Activated naive CD4-positive, alpha-beta T cell treated with anti-CD3 and anti-CD28 coated beads, Interleukin-2, amount 50 U/mL, for 24 hours (primary cell): ENCODE measurements around the gene RTP1.
"Not testable (repeated sequence)": the region's sequence is repeated elsewhere in the genome, so short reads cannot be mapped to it uniquely, and the experiment has no call there.

Source experiments
- H3K27ac Mint-ChIP-seq: one replicate; pipeline ENCODE4 v1.8.0; 2021; ENCODE audit warnings: mild to moderate bottlenecking, mixed read lengths
- H3K27me3 Mint-ChIP-seq: one replicate; pipeline ENCODE4 v1.8.0; 2021; ENCODE audit warnings: mixed read lengths
- H3K36me3 Mint-ChIP-seq: one replicate; pipeline ENCODE4 v1.8.0; 2021; ENCODE audit warnings: mixed read lengths
- H3K4me1 Mint-ChIP-seq: one replicate; pipeline ENCODE4 v1.8.0; 2021; ENCODE audit warnings: mixed read lengths
- H3K4me3 Mint-ChIP-seq: one replicate; pipeline ENCODE4 v1.8.0; 2021; ENCODE audit warnings: mild to moderate bottlenecking, mixed read lengths
- H3K9me3 Mint-ChIP-seq: one replicate; pipeline ENCODE4 v1.8.0; 2021; ENCODE audit warnings: mixed read lengths

RTP1 gene, protein sequence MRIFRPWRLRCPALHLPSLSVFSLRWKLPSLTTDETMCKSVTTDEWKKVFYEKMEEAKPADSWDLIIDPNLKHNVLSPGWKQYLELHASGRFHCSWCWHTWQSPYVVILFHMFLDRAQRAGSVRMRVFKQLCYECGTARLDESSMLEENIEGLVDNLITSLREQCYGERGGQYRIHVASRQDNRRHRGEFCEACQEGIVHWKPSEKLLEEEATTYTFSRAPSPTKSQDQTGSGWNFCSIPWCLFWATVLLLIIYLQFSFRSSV

DNA sequence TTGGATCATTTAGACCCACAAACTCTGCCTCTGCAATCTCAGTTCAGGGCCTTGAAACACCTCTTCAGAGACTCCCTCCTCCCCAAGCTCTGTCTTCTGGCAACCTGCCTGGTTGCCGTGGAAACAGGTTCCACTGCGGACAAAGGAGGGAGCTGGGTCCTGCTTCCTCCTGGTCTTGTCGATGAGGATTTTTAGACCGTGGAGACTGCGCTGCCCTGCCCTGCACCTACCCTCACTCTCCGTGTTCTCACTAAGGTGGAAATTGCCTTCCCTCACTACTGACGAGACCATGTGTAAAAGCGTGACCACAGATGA lies at the start of gene RTP1:
RTP1 (plus strand) TSS at position 152 of the 315 bp plus-strand sequence; CDS start at position 182, 30 bp downstream.
- Mint-ChIP-seq H3K27me3 (peaks cover 3% of the 10 kb centered on the region), H3K36me3 (no peaks in the 10 kb centered on the region), H3K27ac (no peak within 1 kb of the TSS), H3K4me1 (no peaks in the 10 kb centered on the region), H3K4me3 (no peak within 1 kb of the TSS), H3K9me3 (no peaks in the 10 kb centered on the region)

DNA sequence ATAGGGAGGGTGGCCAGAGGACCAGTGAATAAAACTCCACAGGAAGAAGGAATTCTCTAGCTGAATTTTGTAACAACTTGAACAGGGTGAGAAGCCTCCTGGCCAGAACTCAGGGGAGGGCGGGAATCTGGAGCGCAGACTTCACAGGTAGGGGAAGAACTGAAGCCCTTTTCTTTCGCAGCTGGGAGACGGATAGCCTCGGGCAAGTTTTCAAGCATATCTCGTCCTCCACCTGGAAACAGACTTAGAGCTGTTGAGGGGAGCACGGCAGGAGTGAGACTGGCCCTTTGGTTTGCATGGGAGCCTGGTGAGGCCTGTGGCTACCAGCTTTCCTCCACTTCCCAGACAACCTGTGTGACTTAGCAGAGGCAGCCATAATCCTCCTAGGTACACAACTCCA lies 47.1 kb upstream of the RTP1 start:
- Mint-ChIP-seq H3K27ac (peak overlapping the region; percentile 15), H3K27me3 (peaks cover 4% of the 10 kb centered on the region), H3K4me3 (no peak overlapping the region), H3K36me3 (peaks cover 2% of the 10 kb centered on the region), H3K9me3 (peaks cover 4% of the 10 kb centered on the region), H3K4me1 (peaks cover 11% of the 10 kb centered on the region)

DNA sequence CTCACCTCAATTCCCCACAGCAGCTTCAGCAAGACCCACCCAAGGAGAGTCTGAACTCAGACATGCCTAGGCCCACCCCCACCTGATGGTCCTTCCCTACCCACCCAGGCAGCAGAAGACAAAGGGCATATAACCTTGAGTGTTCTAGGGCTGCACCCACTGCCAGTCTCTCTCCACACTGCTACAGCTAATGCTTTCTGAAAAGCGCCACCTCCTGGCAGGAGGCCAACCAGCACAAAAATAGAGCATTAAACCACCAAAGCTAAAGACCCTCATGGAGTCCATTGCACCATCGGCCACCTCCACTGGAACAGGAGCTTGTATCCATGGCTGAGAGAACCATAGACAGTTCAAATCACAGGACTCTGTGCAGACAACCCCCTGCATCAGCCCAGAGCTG lies 46.7 kb upstream of the RTP1 start:
- Mint-ChIP-seq H3K36me3 (peaks cover 2% of the 10 kb centered on the region), H3K4me1 (peaks cover 11% of the 10 kb centered on the region)

DNA sequence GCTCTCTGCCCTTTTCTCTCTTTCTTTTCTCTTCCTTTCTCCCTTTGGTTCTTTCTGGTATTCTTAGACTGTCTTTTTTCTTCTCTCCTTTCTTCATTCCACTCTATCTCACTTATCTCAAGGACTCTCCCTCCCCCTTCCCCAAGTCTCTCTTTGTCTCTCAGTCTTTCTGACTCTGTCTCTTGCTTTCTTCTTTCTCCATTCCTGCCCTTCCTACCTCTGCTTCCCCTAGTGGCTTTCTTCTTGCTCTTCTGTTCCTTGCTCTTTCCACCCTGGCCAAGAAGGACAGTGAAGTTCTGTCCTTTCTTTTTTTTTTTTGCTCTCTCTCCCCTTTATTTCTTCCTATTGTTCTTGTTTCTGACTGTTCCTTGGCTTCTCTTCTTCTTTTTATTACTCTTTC lies 35.7 kb upstream of the RTP1 start:
- Mint-ChIP-seq H3K27ac (no peak overlapping the region), H3K4me1 (no peaks in the 10 kb centered on the region), H3K36me3 (peaks cover 4% of the 10 kb centered on the region), H3K27me3 (no peaks in the 10 kb centered on the region), H3K9me3 (no peaks in the 10 kb centered on the region), H3K4me3 (no peak overlapping the region)

More for the DNA sequence above, 46.7 kb upstream of the RTP1 start:
- Mint-ChIP-seq H3K27me3 (peaks cover 4% of the 10 kb centered on the region), H3K9me3 (peaks cover 3% of the 10 kb centered on the region), H3K4me3 (no peak overlapping the region), H3K27ac (peak overlapping the region; percentile 15)

DNA sequence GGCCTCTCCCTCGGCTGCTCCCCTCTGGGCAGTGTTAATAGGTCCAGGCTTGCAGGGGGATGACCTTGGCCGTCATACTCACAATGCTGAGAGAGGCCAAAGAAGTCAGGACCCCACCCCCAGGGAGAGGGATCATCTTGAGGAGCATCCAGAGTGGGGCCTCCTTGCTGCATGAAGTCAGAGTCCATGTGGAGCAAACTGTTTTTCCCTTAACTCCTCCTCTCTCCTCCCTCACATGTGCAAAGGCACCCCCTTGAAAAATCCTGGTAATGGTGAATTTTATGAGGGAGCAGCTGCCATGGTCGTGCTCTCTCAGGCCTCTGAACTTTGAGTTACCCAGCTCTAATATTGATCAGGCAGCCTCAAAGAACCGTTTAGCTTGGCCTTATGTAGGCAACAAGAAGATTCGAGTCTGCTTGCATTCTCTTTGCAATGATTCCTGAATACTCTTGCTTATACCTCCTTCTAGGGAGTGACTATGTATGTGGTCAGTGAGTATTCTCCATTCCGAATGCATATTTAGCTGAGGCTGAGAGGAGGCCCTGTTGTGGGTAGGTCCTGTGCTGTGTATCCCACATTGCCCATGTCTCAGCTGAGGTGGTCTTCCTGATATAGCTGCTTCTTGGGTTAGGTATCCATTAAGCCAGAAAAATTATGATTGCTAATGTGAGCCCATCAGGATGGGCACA lies 34.9 kb upstream of the RTP1 start:
- H3K36me3 Mint-ChIP-seq, result peaks cover 4% of the 10 kb centered on the region
- no peak overlapping the region for H3K27ac Mint-ChIP-seq

DNA sequence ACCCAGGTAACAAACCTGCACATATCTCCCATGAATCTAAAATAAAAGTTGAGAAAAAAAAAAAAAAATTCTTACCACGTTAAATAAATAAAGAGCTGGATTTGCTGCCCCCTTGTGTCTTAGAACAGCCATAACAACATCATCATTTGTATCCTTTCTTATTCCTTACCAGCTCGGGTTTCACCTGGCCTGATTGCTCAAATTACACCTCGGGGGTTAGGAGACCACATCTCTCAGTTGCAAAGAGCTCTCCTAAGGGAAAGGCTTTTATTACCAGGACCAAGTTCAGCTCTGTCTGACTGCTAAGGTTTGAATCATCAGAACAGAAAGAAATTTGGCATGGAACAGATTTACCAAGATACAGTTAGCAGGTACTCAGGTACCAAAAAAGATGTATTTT lies 32.1 kb upstream of the RTP1 start:
- H3K27ac Mint-ChIP-seq, result no peak overlapping the region
- H3K4me1 Mint-ChIP-seq, result peaks cover 7% of the 10 kb centered on the region
- no peaks in the 10 kb centered on the region for H3K27me3 Mint-ChIP-seq
- no peak overlapping the region for H3K4me3 Mint-ChIP-seq
- no peaks in the 10 kb centered on the region for H3K9me3 Mint-ChIP-seq
- H3K36me3 Mint-ChIP-seq, result peaks cover 2% of the 10 kb centered on the region

More for the DNA sequence above, 34.9 kb upstream of the RTP1 start:
- Mint-ChIP-seq H3K4me1 (no peaks in the 10 kb centered on the region), H3K4me3 (no peak overlapping the region), H3K9me3 (no peaks in the 10 kb centered on the region), H3K27me3 (no peaks in the 10 kb centered on the region)

DNA sequence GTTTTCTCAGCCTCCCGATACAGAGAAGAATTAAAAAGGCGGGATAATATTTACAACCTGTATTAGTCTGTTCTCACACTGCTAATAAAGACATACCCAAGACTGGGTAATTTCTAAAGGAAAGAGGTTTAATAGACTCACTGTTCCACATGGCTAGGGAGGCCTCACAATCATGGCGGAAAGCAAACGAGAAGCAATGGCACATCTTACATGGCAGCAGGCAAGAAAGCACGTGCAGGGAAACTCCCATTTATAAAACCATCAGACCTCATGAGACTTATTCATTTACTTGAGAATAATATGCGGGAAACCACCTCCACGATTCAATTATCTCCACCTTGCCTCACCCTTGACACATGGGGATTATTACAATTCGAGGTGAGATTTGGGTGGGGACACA lies 30.5 kb upstream of the RTP1 start:
- H3K9me3 Mint-ChIP-seq, result no peaks in the 10 kb centered on the region
- H3K27me3 Mint-ChIP-seq, result no peaks in the 10 kb centered on the region
- peaks cover 13% of the 10 kb centered on the region for H3K4me1 Mint-ChIP-seq
- H3K36me3 Mint-ChIP-seq, result no peaks in the 10 kb centered on the region
- no peak overlapping the region for H3K4me3 Mint-ChIP-seq
- no peak overlapping the region for H3K27ac Mint-ChIP-seq

DNA sequence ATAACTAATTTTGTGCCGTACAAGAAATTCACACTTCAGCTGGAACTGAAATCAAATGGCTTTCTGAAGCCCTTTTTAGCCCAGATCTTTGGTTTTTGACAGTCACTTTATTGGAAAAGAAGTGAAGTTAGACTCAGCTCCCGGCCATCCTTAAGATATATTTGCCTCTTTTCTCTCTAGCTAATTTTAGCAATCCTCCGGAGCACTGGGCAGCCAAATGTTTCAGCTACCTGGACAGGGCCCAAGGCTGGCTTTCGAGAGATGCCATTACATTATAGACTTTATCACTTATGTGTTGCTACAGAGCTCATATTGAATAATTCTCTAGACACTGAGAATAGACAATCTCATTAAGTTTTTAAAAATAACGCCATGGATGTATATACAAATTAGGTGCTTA lies 29.5 kb upstream of the RTP1 start:
- Mint-ChIP-seq H3K36me3 (no peaks in the 10 kb centered on the region), H3K27ac (no peak overlapping the region), H3K4me3 (no peak overlapping the region), H3K4me1 (peaks cover 13% of the 10 kb centered on the region), H3K27me3 (no peaks in the 10 kb centered on the region), H3K9me3 (no peaks in the 10 kb centered on the region)

DNA sequence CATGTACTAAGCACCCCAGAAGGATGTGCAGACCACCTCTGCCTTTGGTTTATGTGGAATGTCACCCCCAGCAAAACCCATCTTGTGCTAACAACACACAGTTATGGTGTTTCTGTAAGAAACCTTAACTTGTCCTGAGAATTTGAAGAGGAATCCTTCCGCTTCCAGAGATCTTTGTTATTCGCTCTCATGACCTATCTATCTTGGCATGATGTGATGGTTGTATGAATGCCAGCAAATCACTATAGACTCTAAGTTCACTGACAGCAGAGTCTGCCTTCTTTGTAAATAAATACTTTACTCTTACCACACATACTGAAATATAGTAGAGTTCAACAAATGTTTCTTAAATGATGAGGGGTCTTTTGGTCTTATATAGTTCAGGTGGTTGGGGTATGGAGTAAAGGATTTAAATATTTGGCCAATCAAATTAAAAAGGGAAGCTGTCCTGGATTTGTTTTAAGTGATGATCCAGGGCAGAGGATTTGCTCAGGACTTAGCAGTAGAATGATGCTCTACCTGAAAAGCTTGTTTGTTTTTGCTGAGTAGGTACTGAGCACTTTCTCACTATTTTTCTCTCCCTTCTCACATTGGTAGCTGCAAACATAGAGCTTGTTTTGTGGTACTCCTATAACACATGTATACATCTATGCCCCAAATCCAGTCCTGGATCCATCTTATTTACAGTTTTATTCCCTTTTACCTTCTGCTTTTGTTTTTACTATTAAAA lies 27.9 kb upstream of the RTP1 start:
- Mint-ChIP-seq H3K9me3 (no peaks in the 10 kb centered on the region), H3K27me3 (no peaks in the 10 kb centered on the region), H3K27ac (no peak overlapping the region), H3K4me3 (no peak overlapping the region), H3K36me3 (no peaks in the 10 kb centered on the region), H3K4me1 (peaks cover 13% of the 10 kb centered on the region)

DNA sequence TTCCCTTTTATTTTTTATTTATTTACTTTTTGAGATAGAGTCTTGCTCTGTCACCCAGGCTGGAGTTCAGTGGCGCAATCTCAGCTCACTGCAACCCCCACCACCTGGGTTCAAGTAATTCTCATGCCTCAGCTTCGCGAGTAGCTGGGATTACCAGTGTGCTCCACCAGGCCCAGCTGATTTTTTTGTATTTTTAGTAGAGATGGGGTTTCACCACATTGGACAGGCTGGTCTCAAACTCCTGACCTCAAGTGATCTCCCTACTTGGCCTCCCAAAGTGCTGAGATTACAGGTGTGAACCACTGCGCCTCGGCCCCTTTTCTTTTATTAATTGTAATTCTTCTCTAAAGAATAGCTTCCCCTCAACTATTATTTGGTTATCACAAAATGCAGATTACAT lies 26.4 kb upstream of the RTP1 start:
- H3K36me3 Mint-ChIP-seq, H3K27ac Mint-ChIP-seq, H3K4me3 Mint-ChIP-seq, H3K27me3 Mint-ChIP-seq, H3K9me3 Mint-ChIP-seq: not testable (repeated sequence)
- peaks cover 13% of the 10 kb centered on the region for H3K4me1 Mint-ChIP-seq

DNA sequence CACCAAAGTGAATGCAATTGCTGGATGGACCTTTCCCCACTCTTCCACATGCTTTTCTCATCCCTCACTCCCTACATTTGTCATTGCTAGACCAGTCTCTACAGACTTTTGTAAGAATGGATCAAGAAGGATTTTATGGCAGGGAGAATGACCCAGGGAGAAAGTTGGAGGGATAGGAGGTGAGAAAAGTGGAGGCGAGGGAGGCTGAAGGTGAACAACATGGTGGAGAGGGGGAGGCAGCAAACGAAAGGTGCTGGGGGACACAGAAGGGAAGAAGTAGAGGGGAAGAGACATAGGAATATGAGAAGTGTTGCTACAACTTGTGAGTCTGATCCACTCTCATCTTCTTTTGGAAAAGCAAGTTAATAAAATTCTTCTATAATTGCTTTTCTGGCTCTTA lies 24.4 kb upstream of the RTP1 start:
- Mint-ChIP-seq H3K27ac (no peak overlapping the region), H3K9me3 (no peaks in the 10 kb centered on the region), H3K36me3 (no peaks in the 10 kb centered on the region), H3K4me1 (peaks cover 13% of the 10 kb centered on the region), H3K27me3 (no peaks in the 10 kb centered on the region), H3K4me3 (no peak overlapping the region)

DNA sequence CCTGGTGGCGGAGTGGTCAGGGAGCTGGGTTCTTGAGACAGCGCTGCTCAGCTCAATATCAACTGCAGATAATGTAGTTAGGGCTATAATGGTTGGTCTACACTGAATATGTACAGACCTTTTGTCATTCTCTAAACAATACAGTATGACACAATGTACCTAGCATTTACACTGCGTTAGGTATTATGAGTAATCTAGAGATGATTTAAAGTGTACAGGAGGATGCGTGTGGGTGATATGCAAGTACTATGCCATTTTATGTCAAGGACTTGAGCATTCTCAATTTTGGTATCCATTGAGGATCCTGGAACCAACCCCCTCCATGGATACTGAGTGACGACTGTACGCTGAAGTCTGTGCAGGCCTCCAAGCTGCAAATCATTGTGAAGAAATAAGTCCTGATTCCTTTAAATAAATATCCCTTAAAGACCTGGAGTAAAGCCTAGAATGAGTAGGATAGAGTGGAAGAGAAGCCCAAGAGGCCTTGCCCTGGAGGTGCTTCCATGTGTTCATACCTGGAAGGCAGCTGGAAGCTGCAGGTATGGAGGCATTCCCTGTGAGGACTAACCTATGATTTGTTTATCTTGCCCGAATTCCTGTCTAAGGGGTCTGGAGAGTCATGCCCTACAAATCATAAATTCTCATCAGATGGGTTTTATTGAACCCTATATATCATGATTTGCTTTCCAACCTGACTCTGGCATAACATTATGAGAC lies 15.7 kb upstream of the RTP1 start:
- Mint-ChIP-seq H3K4me3 (no peak overlapping the region), H3K27ac (no peak overlapping the region), H3K4me1 (no peaks in the 10 kb centered on the region), H3K27me3 (no peaks in the 10 kb centered on the region), H3K9me3 (no peaks in the 10 kb centered on the region), H3K36me3 (no peaks in the 10 kb centered on the region)

DNA sequence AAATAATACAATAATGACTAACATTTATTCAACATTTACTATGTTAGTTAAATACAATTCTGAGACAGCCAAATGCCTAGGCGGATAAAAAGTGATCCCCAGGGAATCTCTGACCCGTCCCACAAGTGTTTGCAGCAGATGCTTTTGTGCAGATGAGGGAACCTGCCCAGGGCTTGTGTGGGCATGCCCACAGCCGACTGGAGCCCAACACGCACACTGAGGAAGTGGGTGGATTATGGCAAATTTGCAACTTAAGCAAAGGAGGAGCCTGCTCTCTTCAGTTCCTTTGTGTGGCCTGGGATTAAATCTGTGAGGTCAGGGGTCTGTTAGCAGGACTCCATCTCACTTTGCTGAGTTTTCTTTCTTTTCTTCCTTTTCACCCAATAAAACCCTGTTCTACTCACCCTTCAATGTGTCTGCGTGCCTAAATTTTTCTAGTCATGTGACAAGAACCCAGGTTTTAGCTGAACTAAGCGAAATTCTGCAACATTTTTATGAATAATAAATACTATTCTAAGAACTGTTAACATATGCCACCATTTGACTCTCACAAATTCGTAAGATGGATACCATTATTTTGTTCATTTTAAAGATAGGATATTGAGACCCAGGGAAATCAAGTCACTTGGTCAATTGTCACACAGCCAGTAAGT lies 13.9 kb upstream of the RTP1 start:
- H3K27me3 Mint-ChIP-seq, result peaks cover 8% of the 10 kb centered on the region
- H3K27ac Mint-ChIP-seq, result no peak overlapping the region
- no peaks in the 10 kb centered on the region for H3K9me3 Mint-ChIP-seq
- no peaks in the 10 kb centered on the region for H3K36me3 Mint-ChIP-seq
- no peaks in the 10 kb centered on the region for H3K4me1 Mint-ChIP-seq
- H3K4me3 Mint-ChIP-seq, result no peak overlapping the region

DNA sequence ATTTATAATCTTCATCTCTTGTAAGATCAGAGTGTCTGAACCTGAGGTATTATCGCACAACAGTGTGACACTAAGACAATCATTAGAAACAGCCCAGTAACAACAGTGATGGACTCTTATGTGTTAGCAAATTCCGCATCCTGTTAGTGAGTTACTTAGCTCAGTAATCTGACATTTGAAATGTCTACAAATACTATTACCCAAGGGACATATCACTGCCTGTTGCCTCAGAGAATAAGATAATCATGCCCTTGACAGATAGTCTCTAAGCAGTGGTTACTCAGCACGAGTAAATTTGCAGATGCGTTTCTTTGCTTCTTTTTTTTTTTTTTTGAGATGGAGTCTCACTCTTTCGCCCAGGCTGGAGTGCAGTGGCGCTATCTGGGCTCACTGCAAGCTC lies 13.4 kb upstream of the RTP1 start:
- Mint-ChIP-seq H3K4me3 (no peak overlapping the region), H3K27me3 (peaks cover 8% of the 10 kb centered on the region)

DNA sequence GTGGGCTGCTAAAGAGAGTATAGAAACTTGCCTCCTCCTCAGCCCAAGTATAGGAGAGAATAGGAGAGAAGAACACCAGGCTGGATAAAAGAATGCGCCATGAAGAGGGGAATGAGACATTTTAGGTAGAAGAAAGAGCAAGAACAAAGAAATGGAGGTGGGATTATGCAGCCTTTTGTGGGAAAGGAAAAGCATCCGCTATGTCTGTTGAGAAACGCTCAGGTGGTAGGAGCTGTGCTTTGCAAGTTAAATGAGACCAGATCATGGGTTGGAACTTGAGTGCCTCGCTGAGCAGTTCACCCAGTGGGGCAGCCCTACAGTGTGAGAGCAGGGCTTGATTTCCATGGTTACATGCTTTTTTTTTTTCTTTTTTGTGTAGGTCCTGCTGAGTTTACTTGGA lies 11.5 kb upstream of the RTP1 start:
- H3K27ac Mint-ChIP-seq, result no peak overlapping the region
- peaks cover 1% of the 10 kb centered on the region for H3K36me3 Mint-ChIP-seq
- H3K9me3 Mint-ChIP-seq, result no peaks in the 10 kb centered on the region
- H3K4me1 Mint-ChIP-seq, result no peaks in the 10 kb centered on the region
- no peak overlapping the region for H3K4me3 Mint-ChIP-seq
- H3K27me3 Mint-ChIP-seq, result peaks cover 16% of the 10 kb centered on the region

More for the DNA sequence above, 13.4 kb upstream of the RTP1 start:
- H3K36me3 Mint-ChIP-seq, result no peaks in the 10 kb centered on the region
- H3K27ac Mint-ChIP-seq, result no peak overlapping the region
- H3K9me3 Mint-ChIP-seq, result no peaks in the 10 kb centered on the region
- H3K4me1 Mint-ChIP-seq, result no peaks in the 10 kb centered on the region
